ENCODE results near the gene GLI3. TPM values are rescaled to one million over a fixed set of nuclear protein-coding genes. Genes with fewer than 3 reads are reported as not detected.

GLI3 gene
- total and polyA plus RNA-seq, 12 donors = 0.51 to 9.1 (median 5.3) TPM

DNA sequence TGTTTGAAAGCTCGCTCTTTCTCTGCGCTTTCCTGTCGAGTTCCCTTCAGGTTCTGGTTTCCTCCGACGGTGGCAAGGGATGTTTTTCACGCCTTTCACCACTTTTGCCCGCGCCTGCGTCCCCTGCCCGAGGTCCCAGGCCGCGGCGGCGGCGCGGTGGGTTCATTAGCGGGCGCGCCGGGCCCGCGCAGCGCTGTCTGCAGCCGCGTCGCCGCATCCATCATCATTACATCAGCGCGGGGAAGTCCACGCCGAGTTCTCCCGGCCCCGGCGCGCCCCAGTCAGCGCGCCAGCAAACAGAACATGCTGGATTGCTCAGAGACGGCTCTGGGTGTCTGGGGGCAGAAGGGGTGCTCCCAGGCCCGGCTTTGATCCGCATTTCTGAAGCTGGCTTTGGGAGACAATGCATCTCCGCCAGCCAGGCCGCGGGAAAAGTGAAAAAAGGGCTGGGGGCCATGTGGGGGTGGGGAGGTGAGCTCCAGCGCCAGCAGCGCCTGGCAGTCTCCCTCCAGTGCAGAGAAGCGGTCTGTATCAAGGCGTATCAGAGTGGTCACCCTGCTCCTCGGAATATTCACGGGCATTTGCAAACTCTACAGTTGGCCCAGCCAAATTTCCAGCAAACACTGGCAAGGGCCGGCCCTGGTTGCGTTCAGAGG, 8.9 kb downstream of the GLI3 start:
- DNase-seq (peak in 1 of 2 donors; percentile 20), ATAC-seq (peak; percentile 38 to 84 (median 77))
- Histone ChIP-seq H3K36me3 (no peaks in the 10 kb centered on the region), H3K27ac (no peak overlapping the region), H3K9me3 (no peaks in the 10 kb centered on the region), H3K4me1 (peaks cover 0 to 23% (median 0%) of the 10 kb centered on the region in 9 donors), H3K27me3 (peaks cover 0 to 49% (median 13%) of the 10 kb centered on the region in 7 donors), H3K4me3 (peak overlapping the region in 8 of 10 donors; percentile 7 to 50 (median 38))
- intact Hi-C loops (cut with DNase I) = loop anchor here in 1 of 10 donors (10.0 kb wide), 1 partner anchor 63 kb away; no protein-coding TSS in a partner anchor
- no peak for TF ChIP-seq CTCF (IDR thresholded peaks at IDR 0.05)
- 13 to 14% methylated on average over 51 of the region's 51 CpGs for WGBS, 2 donors

DNA sequence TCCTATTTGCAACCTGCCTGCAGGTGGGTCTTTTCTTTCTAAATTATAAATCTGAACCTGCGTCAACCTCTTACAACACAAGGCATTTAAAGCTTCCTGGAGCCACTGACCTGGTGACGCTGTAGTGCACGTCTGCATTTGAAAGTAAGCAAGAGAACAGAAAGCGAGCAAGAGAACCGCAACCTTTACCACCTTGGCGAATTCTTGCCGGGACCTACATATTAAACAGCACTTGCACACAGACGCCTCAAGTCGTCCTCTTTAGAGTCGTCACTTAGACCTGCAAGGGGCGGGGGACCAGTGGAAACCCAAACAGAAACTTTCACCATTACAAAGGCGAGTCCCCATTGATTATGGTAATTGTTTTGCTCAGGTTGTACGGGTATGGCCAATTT, 9.5 kb downstream of the GLI3 start:
- no peak for DNase-seq
- Histone ChIP-seq H3K4me1 (peaks cover 0 to 23% (median 0%) of the 10 kb centered on the region in 9 donors), H3K27ac (no peak overlapping the region), H3K9me3 (no peaks in the 10 kb centered on the region), H3K27me3 (peaks cover 0 to 44% (median 13%) of the 10 kb centered on the region in 7 donors), H3K36me3 (no peaks in the 10 kb centered on the region), H3K4me3 (peak overlapping the region in 8 of 10 donors; percentile 7 to 50 (median 38))
- ATAC-seq = peak in 1 of 8 donors; percentile 17
- 59 to 75% methylated on average over 13 of the region's 13 CpGs for WGBS, 2 donors
- intact Hi-C loops (cut with DNase I) = loop anchor here in 1 of 10 donors (10.0 kb wide), 1 partner anchor 63 kb away; no protein-coding TSS in a partner anchor
- TF ChIP-seq CTCF (IDR thresholded peaks at IDR 0.05) = no peak

- intact Hi-C loops (cut with DNase I) = loop anchor here in 1 of 10 donors (10.0 kb wide), 1 partner anchor 62 kb away; no protein-coding TSS in a partner anchor
- 66 to 83% methylated on average over 5 of the region's 5 CpGs for WGBS, 2 donors
Measured at GRCh38 chr7:42227021-42227420, 10.0 kb downstream of the GLI3 start.

More at GRCh38 chr7:42227021-42227420, 10.0 kb downstream of the GLI3 start:
- H3K36me3 ChIP-seq = no peaks in the 10 kb centered on the region
- H3K27me3 ChIP-seq = peaks cover 0 to 44% (median 13%) of the 10 kb centered on the region in 7 donors
- ATAC-seq (no peak), DNase-seq (no peak)
- TF ChIP-seq CTCF (IDR thresholded peaks at IDR 0.05) = no peak
- no peaks in the 10 kb centered on the region for H3K9me3 ChIP-seq
- H3K27ac ChIP-seq = no peak overlapping the region
- H3K4me3 ChIP-seq = no peak overlapping the region
- peaks cover 0 to 23% (median 0%) of the 10 kb centered on the region in 9 donors for H3K4me1 ChIP-seq
